OCI-LY3 (cell line): ENCODE measurements around the gene ZNF606.

Experiments
- EZH2phosphoT487 ChIP-seq: fragments of 200-600 bp; shearing (Covaris generic); IDR thresholded peaks from 2 replicates; pipeline ENCODE4 v1.6.1; 2018; ENCODE audit warnings: antibody characterized with exemption, mixed run types, low read depth
- TF ChIP-seq, protein P1 (sequence below): fragments of 200-600, 300-600 bp; sonication (generic); IDR thresholded peaks from 2 replicates; pipeline ENCODE4 v1.5.1; 2014; ENCODE audit warnings: antibody characterized with exemption, low read length, low read depth

DNA sequence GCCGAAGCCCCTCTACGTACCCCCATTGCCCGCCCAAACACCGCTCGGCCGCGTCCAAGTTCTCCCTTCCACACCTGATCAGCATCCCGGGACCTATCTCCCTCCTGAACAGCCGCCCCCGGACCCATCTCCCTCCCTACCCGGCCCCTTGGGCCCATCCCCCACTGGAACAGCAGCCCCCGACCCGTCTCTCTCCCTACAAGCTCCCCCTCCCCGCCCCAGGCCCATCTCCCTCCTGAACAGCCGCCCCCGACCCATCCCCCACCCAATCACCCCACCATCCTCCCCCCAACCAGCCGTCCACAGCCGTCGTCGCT, 31.8 kb upstream of the ZNF606 start:
- TF ChIP-seq, protein P1, sequence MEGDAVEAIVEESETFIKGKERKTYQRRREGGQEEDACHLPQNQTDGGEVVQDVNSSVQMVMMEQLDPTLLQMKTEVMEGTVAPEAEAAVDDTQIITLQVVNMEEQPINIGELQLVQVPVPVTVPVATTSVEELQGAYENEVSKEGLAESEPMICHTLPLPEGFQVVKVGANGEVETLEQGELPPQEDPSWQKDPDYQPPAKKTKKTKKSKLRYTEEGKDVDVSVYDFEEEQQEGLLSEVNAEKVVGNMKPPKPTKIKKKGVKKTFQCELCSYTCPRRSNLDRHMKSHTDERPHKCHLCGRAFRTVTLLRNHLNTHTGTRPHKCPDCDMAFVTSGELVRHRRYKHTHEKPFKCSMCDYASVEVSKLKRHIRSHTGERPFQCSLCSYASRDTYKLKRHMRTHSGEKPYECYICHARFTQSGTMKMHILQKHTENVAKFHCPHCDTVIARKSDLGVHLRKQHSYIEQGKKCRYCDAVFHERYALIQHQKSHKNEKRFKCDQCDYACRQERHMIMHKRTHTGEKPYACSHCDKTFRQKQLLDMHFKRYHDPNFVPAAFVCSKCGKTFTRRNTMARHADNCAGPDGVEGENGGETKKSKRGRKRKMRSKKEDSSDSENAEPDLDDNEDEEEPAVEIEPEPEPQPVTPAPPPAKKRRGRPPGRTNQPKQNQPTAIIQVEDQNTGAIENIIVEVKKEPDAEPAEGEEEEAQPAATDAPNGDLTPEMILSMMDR: no peak
- no peak for TF ChIP-seq EZH2phosphoT487
